GM23338 (cell line): Measurements from ENCODE around the gene CAPN14. TPM values are rescaled to one million over a fixed set of nuclear protein-coding genes. Genes with fewer than 3 reads are reported as not detected.

Source experiments
- ATAC-seq: fragments of 200-7000 bp; cut with Tn5 transposase; 3 replicates; pipeline ENCODE4 v1.9.1; 2020
- DNase-seq: peaks from one replicate; pipeline ENCODE4 v3.0.0-alpha.2; 2015; ENCODE audit warnings: low spot score
- H2AFZ ChIP-seq: fragments of 200-600 bp; sonication (generic); 2 replicates; pipeline ENCODE4 v1.8.0; 2016; ENCODE audit warnings: antibody characterized with exemption, mild to moderate bottlenecking, moderate library complexity
- H3F3A ChIP-seq: fragments of 200-600 bp; sonication (generic); replicated peaks from 2 replicates; pipeline ENCODE4 v1.8.0; 2017; ENCODE audit warnings: antibody characterized with exemption, mixed run types, low read depth
- H3K27ac ChIP-seq: fragments of 200-600 bp; sonication (generic); 2 replicates; pipeline ENCODE4 v1.6.1; 2016; ENCODE audit warnings: low read depth
- H3K27me3 ChIP-seq: fragments of 200-600 bp; sonication (generic); 2 replicates; pipeline ENCODE4 v1.8.0; 2016; ENCODE audit warnings: mild to moderate bottlenecking, mixed run types, moderate library complexity; ENCODE audit not compliant: insufficient read depth
- H3K36me3 ChIP-seq: fragments of 200-600 bp; sonication (generic); 2 replicates; pipeline ENCODE4 v1.8.0; 2016; ENCODE audit warnings: mild to moderate bottlenecking; ENCODE audit not compliant: insufficient read depth
- H3K4me1 ChIP-seq: fragments of 200-600 bp; sonication (generic); 2 replicates; pipeline ENCODE4 v1.8.0; 2016; ENCODE audit warnings: mild to moderate bottlenecking, moderate library complexity; ENCODE audit not compliant: insufficient read depth
- H3K4me2 ChIP-seq: fragments of 200-600 bp; sonication (generic); 2 replicates; pipeline ENCODE4 v1.7.1; 2017; ENCODE audit warnings: mixed run types
- H3K4me3 ChIP-seq: fragments of 200-600 bp; sonication (generic); 2 replicates; pipeline ENCODE4 v1.6.1; 2016; ENCODE audit warnings: mixed run types
- H3K79me2 ChIP-seq: fragments of 200-600 bp; sonication (generic); replicated peaks from 2 replicates; pipeline ENCODE4 v1.8.0; 2017; ENCODE audit warnings: mild to moderate bottlenecking; ENCODE audit not compliant: insufficient read depth
- H3K9me2 ChIP-seq: fragments of 200-600 bp; sonication (generic); 2 replicates; pipeline ENCODE4 v1.8.0; 2017; ENCODE audit not compliant: insufficient read depth
- H4K20me1 ChIP-seq: fragments of 200-600 bp; sonication (generic); replicated peaks from 2 replicates; pipeline ENCODE4 v1.8.0; 2017; ENCODE audit warnings: mild to moderate bottlenecking; ENCODE audit not compliant: insufficient read depth
- H3K27ac Mint-ChIP-seq: 2 replicates; pipeline ENCODE4 v1.8.0; 2020; ENCODE audit warnings: inconsistent platforms, mild to moderate bottlenecking, moderate library complexity, mixed read lengths
- H3K27me3 Mint-ChIP-seq: 3 replicates; pipeline ENCODE4 v1.8.0; 2022; ENCODE audit warnings: low read depth, mild to moderate bottlenecking, moderate library complexity, mixed read lengths, inconsistent platforms; ENCODE audit not compliant: insufficient read depth, poor library complexity
- H3K36me3 Mint-ChIP-seq: 3 replicates; pipeline ENCODE4 v1.8.0; 2021; ENCODE audit warnings: low read depth, mild to moderate bottlenecking, inconsistent platforms, moderate library complexity, mixed read lengths
- H3K4me1 Mint-ChIP-seq: 3 replicates; pipeline ENCODE4 v1.8.0; 2020; ENCODE audit warnings: mild to moderate bottlenecking, inconsistent platforms, mixed read lengths
- H3K4me3 Mint-ChIP-seq: 3 replicates; pipeline ENCODE4 v1.8.0; 2021; ENCODE audit warnings: moderate library complexity, mild to moderate bottlenecking, inconsistent platforms, mixed read lengths
- H3K9me3 Mint-ChIP-seq: 3 replicates; pipeline ENCODE4 v1.8.0; 2020; ENCODE audit warnings: moderate library complexity, mild to moderate bottlenecking, inconsistent platforms, mixed read lengths
- NANOG ChIP-seq: IDR thresholded peaks from 2 replicates; pipeline ENCODE4 v1.6.1; 2016; ENCODE audit warnings: antibody characterized with exemption, borderline replicate concordance
- POLR2AphosphoS5 ChIP-seq: IDR thresholded peaks from 2 replicates; pipeline ENCODE4 v1.6.1; 2016; ENCODE audit warnings: antibody characterized with exemption, low read depth
- STAT1 ChIP-seq: IDR thresholded peaks from one replicate; pipeline ENCODE4 v1.6.1; 2016; ENCODE audit warnings: antibody characterized with exemption; ENCODE audit not compliant: unreplicated experiment
- ZNF114 ChIP-seq: fragments of 250-450 bp; sonication (Bioruptor Pico); IDR thresholded peaks from 2 replicates; pipeline ENCODE4 v1.5.0; 2020; ENCODE audit warnings: mild to moderate bottlenecking, moderate library complexity
- ZNF331 ChIP-seq: fragments of 250-450 bp; sonication (Bioruptor Pico); IDR thresholded peaks from 2 replicates; pipeline ENCODE4 v1.5.0; 2020; ENCODE audit warnings: low read depth, mild to moderate bottlenecking, moderate library complexity
- polyA plus RNA-seq: library from polyadenylated mRNA; unstranded; fragments of >200 nt; fragmentation: Nextera tagmentation; extraction: Ambion mirVana; gene quantifications from 2 replicates; pipeline ENCODE4 v1.2.1, GENCODE V29; 2016
- total RNA-seq: library from RNA; depleted of rRNA; stranded (reverse); fragments of >200 nt; shearing (Covaris generic); gene quantifications from 2 replicates; pipeline ENCODE4 v1.2.3, GENCODE V29; 2014
- TF ChIP-seq, protein P1 (sequence below): IDR thresholded peaks from one replicate; pipeline ENCODE4 v1.6.1; 2018; ENCODE audit warnings: antibody characterized with exemption; ENCODE audit not compliant: unreplicated experiment
- TF ChIP-seq, protein P2 (sequence below): fragments of 250-450 bp; sonication (Bioruptor Pico); IDR thresholded peaks from 2 replicates; pipeline ENCODE4 v1.5.0; 2020; ENCODE audit warnings: mild to moderate bottlenecking, moderate library complexity

Gene CAPN14
- total and polyA plus RNA-seq, 2 experiments from 2014 or later = 0.15 TPM; not detected in 1

GRCh38 chr2:31189141-31189540, 28.2 kb downstream of the CAPN14 start:
- Histone ChIP-seq H3K27me3 (no peaks in the 10 kb centered on the region), H4K20me1 (no peaks in the 10 kb centered on the region), H3K4me1 (no peaks in the 10 kb centered on the region), H2AFZ (no peak overlapping the region), H3K36me3 (no peaks in the 10 kb centered on the region), H3K79me2 (no peaks in the 10 kb centered on the region), H3K4me2 (no peak overlapping the region), H3K9me2 (no peaks in the 10 kb centered on the region; the same call in 1 of the 2 replicates), H3F3A (no peaks in the 10 kb centered on the region), H3K27ac (no peak overlapping the region), H3K4me3 (no peak overlapping the region)
- peaks cover 6% of the 10 kb centered on the region; the same call in 2 of the 3 replicates for H3K4me1 Mint-ChIP-seq
- H3K27me3 Mint-ChIP-seq = peaks cover 5% of the 10 kb centered on the region
- DNase-seq (no peak), ATAC-seq (no peak)
- peaks cover 2% of the 10 kb centered on the region; the same call in 1 of the 3 replicates for H3K9me3 Mint-ChIP-seq
- TF ChIP-seq NANOG (no peak), ZNF331 (CRISPR knock-in tag) (no peak), ZNF114 (CRISPR knock-in tag) (no peak), POLR2AphosphoS5 (no peak), STAT1 (no peak)
- TF ChIP-seq, protein P1, sequence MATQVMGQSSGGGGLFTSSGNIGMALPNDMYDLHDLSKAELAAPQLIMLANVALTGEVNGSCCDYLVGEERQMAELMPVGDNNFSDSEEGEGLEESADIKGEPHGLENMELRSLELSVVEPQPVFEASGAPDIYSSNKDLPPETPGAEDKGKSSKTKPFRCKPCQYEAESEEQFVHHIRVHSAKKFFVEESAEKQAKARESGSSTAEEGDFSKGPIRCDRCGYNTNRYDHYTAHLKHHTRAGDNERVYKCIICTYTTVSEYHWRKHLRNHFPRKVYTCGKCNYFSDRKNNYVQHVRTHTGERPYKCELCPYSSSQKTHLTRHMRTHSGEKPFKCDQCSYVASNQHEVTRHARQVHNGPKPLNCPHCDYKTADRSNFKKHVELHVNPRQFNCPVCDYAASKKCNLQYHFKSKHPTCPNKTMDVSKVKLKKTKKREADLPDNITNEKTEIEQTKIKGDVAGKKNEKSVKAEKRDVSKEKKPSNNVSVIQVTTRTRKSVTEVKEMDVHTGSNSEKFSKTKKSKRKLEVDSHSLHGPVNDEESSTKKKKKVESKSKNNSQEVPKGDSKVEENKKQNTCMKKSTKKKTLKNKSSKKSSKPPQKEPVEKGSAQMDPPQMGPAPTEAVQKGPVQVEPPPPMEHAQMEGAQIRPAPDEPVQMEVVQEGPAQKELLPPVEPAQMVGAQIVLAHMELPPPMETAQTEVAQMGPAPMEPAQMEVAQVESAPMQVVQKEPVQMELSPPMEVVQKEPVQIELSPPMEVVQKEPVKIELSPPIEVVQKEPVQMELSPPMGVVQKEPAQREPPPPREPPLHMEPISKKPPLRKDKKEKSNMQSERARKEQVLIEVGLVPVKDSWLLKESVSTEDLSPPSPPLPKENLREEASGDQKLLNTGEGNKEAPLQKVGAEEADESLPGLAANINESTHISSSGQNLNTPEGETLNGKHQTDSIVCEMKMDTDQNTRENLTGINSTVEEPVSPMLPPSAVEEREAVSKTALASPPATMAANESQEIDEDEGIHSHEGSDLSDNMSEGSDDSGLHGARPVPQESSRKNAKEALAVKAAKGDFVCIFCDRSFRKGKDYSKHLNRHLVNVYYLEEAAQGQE = no peak
- TF ChIP-seq, protein P2, sequence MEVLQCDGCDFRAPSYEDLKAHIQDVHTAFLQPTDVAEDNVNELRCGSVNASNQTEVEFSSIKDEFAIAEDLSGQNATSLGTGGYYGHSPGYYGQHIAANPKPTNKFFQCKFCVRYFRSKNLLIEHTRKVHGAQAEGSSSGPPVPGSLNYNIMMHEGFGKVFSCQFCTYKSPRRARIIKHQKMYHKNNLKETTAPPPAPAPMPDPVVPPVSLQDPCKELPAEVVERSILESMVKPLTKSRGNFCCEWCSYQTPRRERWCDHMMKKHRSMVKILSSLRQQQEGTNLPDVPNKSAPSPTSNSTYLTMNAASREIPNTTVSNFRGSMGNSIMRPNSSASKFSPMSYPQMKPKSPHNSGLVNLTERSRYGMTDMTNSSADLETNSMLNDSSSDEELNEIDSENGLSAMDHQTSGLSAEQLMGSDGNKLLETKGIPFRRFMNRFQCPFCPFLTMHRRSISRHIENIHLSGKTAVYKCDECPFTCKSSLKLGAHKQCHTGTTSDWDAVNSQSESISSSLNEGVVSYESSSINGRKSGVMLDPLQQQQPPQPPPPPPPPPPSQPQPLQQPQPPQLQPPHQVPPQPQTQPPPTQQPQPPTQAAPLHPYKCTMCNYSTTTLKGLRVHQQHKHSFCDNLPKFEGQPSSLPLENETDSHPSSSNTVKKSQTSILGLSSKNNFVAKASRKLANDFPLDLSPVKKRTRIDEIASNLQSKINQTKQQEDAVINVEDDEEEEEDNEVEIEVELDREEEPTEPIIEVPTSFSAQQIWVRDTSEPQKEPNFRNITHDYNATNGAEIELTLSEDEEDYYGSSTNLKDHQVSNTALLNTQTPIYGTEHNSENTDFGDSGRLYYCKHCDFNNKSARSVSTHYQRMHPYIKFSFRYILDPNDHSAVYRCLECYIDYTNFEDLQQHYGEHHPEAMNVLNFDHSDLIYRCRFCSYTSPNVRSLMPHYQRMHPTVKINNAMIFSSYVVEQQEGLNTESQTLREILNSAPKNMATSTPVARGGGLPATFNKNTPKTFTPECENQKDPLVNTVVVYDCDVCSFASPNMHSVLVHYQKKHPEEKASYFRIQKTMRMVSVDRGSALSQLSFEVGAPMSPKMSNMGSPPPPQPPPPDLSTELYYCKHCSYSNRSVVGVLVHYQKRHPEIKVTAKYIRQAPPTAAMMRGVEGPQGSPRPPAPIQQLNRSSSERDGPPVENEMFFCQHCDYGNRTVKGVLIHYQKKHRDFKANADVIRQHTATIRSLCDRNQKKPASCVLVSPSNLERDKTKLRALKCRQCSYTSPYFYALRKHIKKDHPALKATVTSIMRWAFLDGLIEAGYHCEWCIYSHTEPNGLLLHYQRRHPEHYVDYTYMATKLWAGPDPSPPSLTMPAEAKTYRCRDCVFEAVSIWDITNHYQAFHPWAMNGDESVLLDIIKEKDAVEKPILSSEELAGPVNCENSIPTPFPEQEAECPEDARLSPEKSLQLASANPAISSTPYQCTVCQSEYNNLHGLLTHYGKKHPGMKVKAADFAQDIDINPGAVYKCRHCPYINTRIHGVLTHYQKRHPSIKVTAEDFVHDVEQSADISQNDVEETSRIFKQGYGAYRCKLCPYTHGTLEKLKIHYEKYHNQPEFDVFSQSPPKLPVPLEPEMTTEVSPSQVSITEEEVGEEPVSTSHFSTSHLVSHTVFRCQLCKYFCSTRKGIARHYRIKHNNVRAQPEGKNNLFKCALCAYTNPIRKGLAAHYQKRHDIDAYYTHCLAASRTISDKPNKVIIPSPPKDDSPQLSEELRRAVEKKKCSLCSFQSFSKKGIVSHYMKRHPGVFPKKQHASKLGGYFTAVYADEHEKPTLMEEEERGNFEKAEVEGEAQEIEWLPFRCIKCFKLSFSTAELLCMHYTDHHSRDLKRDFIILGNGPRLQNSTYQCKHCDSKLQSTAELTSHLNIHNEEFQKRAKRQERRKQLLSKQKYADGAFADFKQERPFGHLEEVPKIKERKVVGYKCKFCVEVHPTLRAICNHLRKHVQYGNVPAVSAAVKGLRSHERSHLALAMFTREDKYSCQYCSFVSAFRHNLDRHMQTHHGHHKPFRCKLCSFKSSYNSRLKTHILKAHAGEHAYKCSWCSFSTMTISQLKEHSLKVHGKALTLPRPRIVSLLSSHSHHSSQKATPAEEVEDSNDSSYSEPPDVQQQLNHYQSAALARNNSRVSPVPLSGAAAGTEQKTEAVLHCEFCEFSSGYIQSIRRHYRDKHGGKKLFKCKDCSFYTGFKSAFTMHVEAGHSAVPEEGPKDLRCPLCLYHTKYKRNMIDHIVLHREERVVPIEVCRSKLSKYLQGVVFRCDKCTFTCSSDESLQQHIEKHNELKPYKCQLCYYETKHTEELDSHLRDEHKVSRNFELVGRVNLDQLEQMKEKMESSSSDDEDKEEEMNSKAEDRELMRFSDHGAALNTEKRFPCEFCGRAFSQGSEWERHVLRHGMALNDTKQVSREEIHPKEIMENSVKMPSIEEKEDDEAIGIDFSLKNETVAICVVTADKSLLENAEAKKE (CRISPR knock-in tag) = no peak
- H3K4me3 Mint-ChIP-seq = no peak overlapping the region
- H3K27ac Mint-ChIP-seq = no peak overlapping the region
- no peaks in the 10 kb centered on the region for H3K36me3 Mint-ChIP-seq
